K562 (cell line): ENCODE measurements around the gene EPHA2. TPM values are rescaled to one million over a fixed set of nuclear protein-coding genes. Genes with fewer than 3 reads are reported as not detected.

ENCODE experiments used
- ARHGAP35 ChIP-seq: fragments of 450-650 bp; IDR thresholded peaks from 2 replicates; pipeline ENCODE4 v1.6.1; 2018; ENCODE audit not compliant: partially characterized antibody
- ARID2 ChIP-seq: fragments of 450-650 bp; IDR thresholded peaks from 2 replicates; pipeline ENCODE4 v1.6.1; 2017; ENCODE audit warnings: antibody characterized with exemption, mild to moderate bottlenecking
- ASH1L ChIP-seq: fragments of 450-650 bp; IDR thresholded peaks from 2 replicates; pipeline ENCODE4 v1.6.1; 2018; ENCODE audit warnings: borderline replicate concordance, mild to moderate bottlenecking, low read depth; ENCODE audit not compliant: partially characterized antibody
- GATAD2A ChIP-seq: fragments of 450-650 bp; IDR thresholded peaks from 2 replicates; pipeline ENCODE4 v1.6.1; 2017
- GATAD2B ChIP-seq: fragments of 450-650 bp; IDR thresholded peaks from 2 replicates; pipeline ENCODE4 v1.6.1; 2017; ENCODE audit warnings: mild to moderate bottlenecking, borderline replicate concordance
- HDAC8 ChIP-seq: fragments of 450-650 bp; IDR thresholded peaks from 2 replicates; pipeline ENCODE4 v1.6.1; 2016; ENCODE audit warnings: mild to moderate bottlenecking, missing genetic modification characterization, moderate library complexity, missing compliant biosample characterization
- HMGXB4 ChIP-seq: sonication (generic); formaldehyde crosslinking; IDR thresholded peaks from 2 replicates; pipeline ENCODE4 v1.8.1; 2023; ENCODE audit warnings: mild to moderate bottlenecking, missing genetic modification reagents
- HOXB6 ChIP-seq: fragments of 250-450 bp; sonication (Bioruptor Pico); IDR thresholded peaks from 2 replicates; pipeline ENCODE4 v1.5.1; 2022; ENCODE audit warnings: mild to moderate bottlenecking, borderline replicate concordance
- HSF4 ChIP-seq: fragments of 250-450 bp; sonication (Bioruptor Pico); IDR thresholded peaks from 2 replicates; pipeline ENCODE4 v2.1.2; 2022; ENCODE audit warnings: mild to moderate bottlenecking, moderate library complexity, borderline replicate concordance
- IRF2 ChIP-seq: sonication (generic); formaldehyde crosslinking; IDR thresholded peaks from 2 replicates; pipeline ENCODE4 v1.8.1; 2022; ENCODE audit warnings: mild to moderate bottlenecking, missing genetic modification reagents
- KAT8 ChIP-seq: fragments of 450-650 bp; IDR thresholded peaks from 2 replicates; pipeline ENCODE4 v1.6.1; 2016; ENCODE audit warnings: low read depth, mild to moderate bottlenecking
- MTA2 ChIP-seq: fragments of 450-650 bp; IDR thresholded peaks from 2 replicates; pipeline ENCODE4 v1.6.1; 2016; ENCODE audit warnings: low read depth
- MYNN ChIP-seq, 2 experiments: sonication (generic); formaldehyde crosslinking in 1 of 2; IDR thresholded peaks; 2 replicates each; pipeline versions ENCODE4 v1.5.0 to v1.6.1; 2016 to 2020; ENCODE audit warnings: antibody characterized with exemption in 1 of 2, missing genetic modification reagents in 1 of 2
- PML ChIP-seq: IDR thresholded peaks from 2 replicates; pipeline ENCODE4 v1.6.1; 2012; ENCODE audit warnings: low read length, inconsistent platforms
- POLR3A ChIP-seq: IDR thresholded peaks from 2 replicates; pipeline ENCODE4 v1.6.1; 2011; ENCODE audit warnings: borderline replicate concordance, mild to moderate bottlenecking, moderate library complexity; ENCODE audit not compliant: insufficient read length, insufficient read depth; ENCODE audit errors: extremely low read depth
- RBFOX2 ChIP-seq: fragments of 200-400 bp; formaldehyde crosslinking; IDR thresholded peaks from 2 replicates; pipeline ENCODE4 v1.6.1; 2017; ENCODE audit warnings: low read depth, mild to moderate bottlenecking, low read length, moderate library complexity
- RBM15 ChIP-seq: fragments of 200-400 bp; formaldehyde crosslinking; IDR thresholded peaks from 2 replicates; pipeline ENCODE4 v1.6.1; 2018; ENCODE audit warnings: mild to moderate bottlenecking, low read length, moderate library complexity; ENCODE audit not compliant: insufficient read depth
- RHOXF2B ChIP-seq: fragments of 250-450 bp; sonication (Bioruptor Pico); conservative IDR thresholded peaks from 2 replicates; pipeline ENCODE4 v1.5.1; 2021
- SAFB2 ChIP-seq: fragments of 200-400 bp; formaldehyde crosslinking; IDR thresholded peaks from 2 replicates; pipeline ENCODE4 v1.6.1; 2018; ENCODE audit warnings: borderline replicate concordance, low read length, low read depth, moderate library complexity; ENCODE audit not compliant: severe bottlenecking
- SIN3B ChIP-seq: fragments of 450-650 bp; IDR thresholded peaks from 2 replicates; pipeline ENCODE4 v1.6.1; 2017; ENCODE audit warnings: low read depth, mild to moderate bottlenecking, moderate library complexity
- SIX5 ChIP-seq, 2 experiments: IDR thresholded peaks; 2 replicates each; pipeline ENCODE4 v1.6.1; 2011; ENCODE audit warnings: low read length in 2 of 2, borderline replicate concordance in 1 of 2, low read depth in 1 of 2, mild to moderate bottlenecking in 1 of 2, moderate library complexity in 1 of 2; ENCODE audit not compliant: insufficient read depth in 1 of 2
- SMAD2 ChIP-seq: fragments of 150-350 bp; IDR thresholded peaks from 2 replicates; pipeline ENCODE4 v1.6.1; 2014; ENCODE audit warnings: low read depth, mild to moderate bottlenecking, low read length
- TAF7 ChIP-seq: fragments of 450-650 bp; IDR thresholded peaks from 2 replicates; pipeline ENCODE4 v1.6.1; 2016; ENCODE audit warnings: missing genetic modification characterization, missing compliant biosample characterization
- TBP ChIP-seq: optimal IDR thresholded peaks from 2 replicates; pipeline ENCODE3; 2011; ENCODE audit warnings: low read depth, low read length, improper control_type of control experiment
- U2AF1 ChIP-seq: fragments of 200-400 bp; formaldehyde crosslinking; optimal IDR thresholded peaks from 2 replicates; pipeline ENCODE3; 2017; ENCODE audit warnings: mild to moderate bottlenecking, low read depth, low read length, moderate library complexity
- ZBTB9 ChIP-seq: fragments of 450-650 bp; formaldehyde crosslinking; IDR thresholded peaks from 2 replicates; pipeline ENCODE4 v1.4.0; 2020; ENCODE audit warnings: mild to moderate bottlenecking, moderate library complexity
- ZKSCAN1 ChIP-seq: fragments of 150-350 bp; IDR thresholded peaks from 2 replicates; pipeline ENCODE4 v1.6.1; 2016; ENCODE audit warnings: low read depth, low read length
- ZNF174 ChIP-seq: fragments of 250-450 bp; sonication (Bioruptor Pico); IDR thresholded peaks from 2 replicates; pipeline ENCODE4 v1.4.0; 2020; ENCODE audit warnings: mild to moderate bottlenecking
- polyA plus RNA-seq, 8 experiments: library from polyadenylated mRNA; depleted of rRNA in 4 of 8; stranded (reverse) in 5 of 8; unstranded in 3 of 8; fragments of >200 nt; fragmentation: Nextera tagmentation in 2 of 8; fragmentation: Illumina TruSeq in 1 of 8; extraction: Ambion mirVana in 2 of 8; extraction: Trizol in 1 of 8; gene quantifications; 2 replicates each; pipeline versions ENCODE4 v1.2.1 to v1.2.3, GENCODE V29; 2011 to 2014; ENCODE audit warnings: inconsistent platforms in 1 of 8, missing spikeins in 1 of 8
- total RNA-seq, 7 experiments: library from RNA; depleted of rRNA in 6 of 7; stranded (reverse); fragments of >200 nt in 6 of 7; fragmentation: Illumina TruSeq in 2 of 7; extraction: Trizol in 2 of 7; gene quantifications; 2 replicates each; pipeline versions ENCODE4 v1.2.1 to v1.2.3, GENCODE V29; 2011 to 2021; ENCODE audit warnings: low replicate concordance in 1 of 7

EPHA2 gene
- total and polyA plus RNA-seq, 9 of the 15 experiments (the other 6 are each of a cell fraction or from before 2014, with no cell fraction given): 0.04 to 0.40 (median 0.07) TPM; not detected in 4

- TF ChIP-seq GATAD2A (peak; percentile 73; the same call in 1 of the 2 replicates), POLR3A (no peak), MTA2 (peak; percentile 54), ARID2 (no peak), SIN3B (no peak), ARHGAP35 (no peak), HSF4 (CRISPR knock-in tag) (no peak), RHOXF2B (CRISPR knock-in tag) (no peak), ASH1L (no peak), RBM15 (no peak), U2AF1 (no peak), KAT8 (no peak), TAF7 (tag) (no peak), HDAC8 (tag) (no peak), MYNN (IDR thresholded peaks at IDR 0.05) (peak; percentile 90), MYNN (CRISPR knock-in tag; IDR thresholded peaks at IDR 0.05) (no peak), ZKSCAN1 (0 out of 2 replicates have a peak, but pooled peaks have one; percentile 4), SIX5 (IDR thresholded peaks at IDR 0.05; ENCODE audit: borderline replicate concordance in 1 of 2, insufficient read depth in 1 of 2, low read depth in 1 of 2, low read length in 2 of 2) (no peak), SAFB2 (no peak), ZBTB9 (CRISPR knock-in tag) (0 out of 2 replicates have a peak, but pooled peaks have one; percentile 29), HMGXB4 (CRISPR knock-in tag) (no peak), ZNF174 (CRISPR knock-in tag) (no peak), TBP (peak; percentile 68), GATAD2B (peak; percentile 77), PML (0 out of 2 replicates have a peak, but pooled peaks have one; percentile 15), IRF2 (CRISPR knock-in tag) (no peak), SMAD2 (no peak), HOXB6 (CRISPR knock-in tag) (no peak), RBFOX2 (peak; percentile 81)
Measured at GRCh38 chr1:16146279-16147155, 9.4 kb downstream of the EPHA2 start (continued).
